Stimulated activated CD4-positive, alpha-beta T cell treated with anti-CD3 and anti-CD28 coated beads, Interleukin-12 subunit alpha, Interleukin-12 subunit beta, amount 100 ng/mL, for 48 hours (primary cell): ENCODE measurements around the gene MARCHF11.

Source experiments
- DNase-seq, 3 donors: peaks; one replicate each; pipeline ENCODE4 v3.0.0-alpha.2; 2020; ENCODE audit warnings: low read depth in 2 of 3, low spot score in 1 of 3

MARCHF11 gene

GRCh38 chr5:16179511-16179935, at the start of gene MARCHF11:
Gene MARCHF11 (minus strand): TSS chr5:16179791. CDS start chr5:16179575, 216 bp downstream.
- DNase-seq = no peak

GRCh38 chr5:16225927-16226326, 46.3 kb upstream of the MARCHF11 start:
- no peak for DNase-seq

GRCh38 chr5:16192311-16192710, 12.7 kb upstream of the MARCHF11 start:
- no peak for DNase-seq

- DNase-seq = no peak
Measured at GRCh38 chr5:16180789-16181082, 1.1 kb upstream of the MARCHF11 start.

GRCh38 chr5:16179936-16180788, 571 bp upstream of the MARCHF11 start:
- DNase-seq = no peak

- DNase-seq = peak in 1 of 3 donors; percentile 4
Measured at GRCh38 chr5:16178745-16179372, 732 bp downstream of the MARCHF11 start.

- DNase-seq = no peak
Measured at GRCh38 chr5:16169550-16169949, 10.0 kb downstream of the MARCHF11 start.

GRCh38 chr5:16160706-16161105, 18.9 kb downstream of the MARCHF11 start:
- DNase-seq = peak in 1 of 3 donors; percentile 0

GRCh38 chr5:16159636-16160035, 20.0 kb downstream of the MARCHF11 start:
- no peak for DNase-seq

- DNase-seq = no peak
Measured at GRCh38 chr5:16156152-16156551, 23.4 kb downstream of the MARCHF11 start.

- DNase-seq = no peak
Measured at GRCh38 chr5:16152601-16153568, 26.7 kb downstream of the MARCHF11 start.

- DNase-seq = no peak
Measured at GRCh38 chr5:16149621-16150020, 30.0 kb downstream of the MARCHF11 start.

- no peak for DNase-seq
Measured at GRCh38 chr5:16147179-16147900, 32.3 kb downstream of the MARCHF11 start.

GRCh38 chr5:16144416-16144815, 35.2 kb downstream of the MARCHF11 start:
- DNase-seq = no peak

GRCh38 chr5:16143361-16144049, 36.1 kb downstream of the MARCHF11 start:
- DNase-seq = no peak

- no peak for DNase-seq
Measured at GRCh38 chr5:16140944-16141343, 38.6 kb downstream of the MARCHF11 start.

- DNase-seq = no peak
Measured at GRCh38 chr5:16140417-16140816, 39.2 kb downstream of the MARCHF11 start.

GRCh38 chr5:16137177-16137576, 42.4 kb downstream of the MARCHF11 start:
- DNase-seq = no peak

GRCh38 chr5:16135506-16135905, 44.1 kb downstream of the MARCHF11 start:
- no peak for DNase-seq

GRCh38 chr5:16135003-16135402, 44.6 kb downstream of the MARCHF11 start:
- no peak for DNase-seq
